ENCODE measurements around the gene TCF20.

The TCF20 gene

DNA sequence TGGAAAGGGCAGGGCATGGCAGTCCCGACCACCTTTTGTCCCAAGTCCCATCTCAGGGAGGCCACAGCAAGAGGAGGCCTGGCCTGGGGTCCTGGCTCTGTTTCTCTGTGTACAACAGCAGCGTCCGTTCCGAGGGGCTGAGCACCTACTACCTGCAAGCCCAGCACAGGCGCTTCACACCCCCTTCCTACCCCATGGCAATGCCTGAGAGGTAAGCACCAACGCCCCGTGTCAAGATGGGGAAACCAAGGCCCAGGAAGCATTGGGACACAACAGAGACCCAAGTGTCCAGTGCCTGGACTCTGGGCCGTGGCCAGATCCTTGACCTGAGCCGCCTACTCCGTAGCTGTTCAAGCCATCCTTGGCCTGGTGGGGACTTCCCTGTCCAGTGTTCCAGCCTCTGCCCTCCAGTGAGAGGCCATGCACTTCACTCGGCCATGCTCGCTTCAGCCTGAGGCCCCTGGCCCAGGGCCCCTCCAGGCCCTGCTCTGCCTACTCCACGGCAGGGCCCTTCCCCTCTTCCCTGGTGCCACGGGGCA lies 14.3 kb upstream of the TCF20 start:
- DNase-seq: no peak
- in situ Hi-C loops (cut with HindIII; ENCODE audit: low pct_ligation_motif_present, low pct_unique_long_range_greater_than_20kb, low sequenced_read_pairs): no loop called here

DNA sequence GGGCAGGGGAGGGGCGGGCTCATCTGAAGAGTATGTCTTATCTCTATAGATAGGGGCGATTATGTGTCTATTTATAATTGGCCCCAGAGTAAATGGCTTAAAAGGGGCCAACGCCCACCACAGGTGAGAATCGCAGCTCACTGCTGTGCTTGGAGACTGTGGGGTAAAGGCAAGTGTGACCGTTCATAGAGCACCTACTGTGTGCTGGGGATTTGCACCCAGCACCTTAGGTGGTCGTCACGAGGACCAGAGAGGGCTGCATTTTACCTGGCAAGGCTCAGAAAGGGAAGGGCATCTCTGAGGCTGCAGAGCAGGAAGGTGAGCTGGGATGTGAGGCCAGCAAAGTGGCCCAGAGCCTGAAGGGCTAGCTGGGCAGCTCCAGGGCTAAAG lies 13.7 kb upstream of the TCF20 start:
- no peak for DNase-seq
- in situ Hi-C loops (cut with HindIII; ENCODE audit: low pct_ligation_motif_present, low pct_unique_long_range_greater_than_20kb, low sequenced_read_pairs): no loop called here

DNA sequence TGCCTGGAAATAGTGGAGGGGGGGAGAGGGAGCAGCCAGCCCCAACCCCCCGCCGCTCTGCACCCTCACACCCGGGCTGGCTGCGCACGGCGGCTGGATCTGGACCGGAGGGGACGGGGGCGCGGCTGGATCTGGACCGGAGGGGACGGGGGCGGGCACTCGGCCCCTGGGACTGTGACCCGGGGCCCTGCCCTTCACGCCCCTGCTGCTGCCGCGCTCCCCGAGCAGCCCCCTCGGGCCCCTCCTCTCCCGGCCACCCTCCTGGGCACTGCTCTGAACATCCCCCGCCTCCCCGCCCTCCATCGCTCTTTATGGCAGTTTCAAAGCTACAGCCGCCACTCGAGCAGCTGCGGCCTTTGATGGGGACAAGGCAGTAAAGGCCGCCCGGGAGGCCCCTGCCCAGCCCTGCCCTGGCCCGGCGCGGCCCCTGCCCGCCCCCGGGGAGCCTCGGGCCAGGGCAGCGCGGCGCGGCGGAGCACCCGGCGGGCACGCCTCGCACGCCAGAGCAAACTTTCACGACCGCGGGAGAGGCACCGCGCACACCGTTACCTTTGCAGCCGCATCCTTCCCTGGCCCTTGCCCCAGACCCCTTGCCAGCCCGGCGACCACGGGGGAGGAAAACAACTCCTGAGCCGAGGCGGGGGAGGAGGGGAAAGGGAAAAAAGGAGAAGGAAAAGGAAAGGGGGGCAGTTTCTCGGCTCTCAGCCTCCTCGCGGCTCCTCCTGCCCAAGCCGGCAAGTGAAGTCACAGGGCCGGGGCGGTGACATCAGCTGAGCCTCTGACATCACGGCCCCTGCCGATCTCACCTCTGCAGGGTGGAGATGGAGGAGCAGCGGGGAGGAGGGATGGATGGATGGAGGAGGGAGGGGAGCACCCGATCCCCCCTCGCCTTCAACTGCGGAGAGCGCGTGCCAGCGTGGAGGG lies 13.1 kb upstream of the TCF20 start:
- in situ Hi-C loops (cut with HindIII; ENCODE audit: low pct_ligation_motif_present, low pct_unique_long_range_greater_than_20kb, low sequenced_read_pairs): no loop called here
- no peak for DNase-seq

DNA sequence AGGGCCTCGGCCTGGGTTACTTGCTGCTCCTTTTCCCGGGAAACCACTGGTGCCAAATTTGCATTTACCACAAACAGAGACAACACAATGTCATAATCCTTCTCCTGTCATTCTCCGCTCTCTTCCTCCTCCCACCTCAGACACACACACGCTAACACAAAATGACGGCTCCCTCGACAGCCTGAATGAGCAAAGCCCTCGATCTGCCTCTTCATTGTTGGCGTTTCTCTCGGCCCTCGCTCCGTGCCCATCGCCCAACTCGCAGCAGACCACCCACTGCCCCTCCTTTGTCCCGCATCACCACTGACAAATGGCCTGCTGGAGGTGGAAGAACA lies 12.5 kb upstream of the TCF20 start:
- no peak for DNase-seq
- in situ Hi-C loops (cut with HindIII; ENCODE audit: low pct_ligation_motif_present, low pct_unique_long_range_greater_than_20kb, low sequenced_read_pairs): no loop called here

DNA sequence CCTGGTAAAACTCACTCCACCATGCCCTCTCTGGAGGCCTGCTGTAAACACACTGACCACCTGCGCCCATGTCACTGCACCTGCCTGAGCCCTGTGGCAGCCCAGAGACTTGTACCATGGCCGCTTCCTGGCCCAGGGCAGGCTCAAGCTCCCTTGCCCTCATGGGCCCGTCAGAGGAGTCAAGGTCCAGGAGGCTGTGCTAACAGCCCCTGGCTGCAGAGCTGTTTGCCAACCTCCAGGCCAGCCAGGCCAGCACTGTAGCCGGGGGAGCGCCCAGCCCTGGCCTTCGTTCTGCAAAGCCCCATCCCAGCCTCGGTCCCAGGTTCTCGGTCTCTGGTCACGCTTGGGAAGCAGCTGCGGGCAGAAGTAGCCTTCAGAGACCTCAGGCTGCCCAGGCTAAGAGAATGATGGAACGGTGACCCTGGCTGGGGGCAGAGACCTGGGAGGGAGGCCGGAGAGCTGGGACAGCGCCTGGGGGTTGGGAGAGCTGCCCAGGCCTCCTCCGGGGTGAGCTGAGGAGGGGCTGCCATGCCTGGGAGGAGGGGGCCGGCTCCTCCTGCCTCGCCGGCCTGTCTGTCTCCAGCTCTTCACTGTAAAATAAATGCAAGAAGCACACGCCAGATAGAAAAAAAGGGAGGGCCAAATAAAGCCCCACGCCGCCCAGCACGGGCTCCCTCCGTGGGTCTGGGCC lies 11.9 kb upstream of the TCF20 start:
- in situ Hi-C loops (cut with HindIII; ENCODE audit: low pct_ligation_motif_present, low pct_unique_long_range_greater_than_20kb, low sequenced_read_pairs): no loop called here
- no peak for DNase-seq

DNA sequence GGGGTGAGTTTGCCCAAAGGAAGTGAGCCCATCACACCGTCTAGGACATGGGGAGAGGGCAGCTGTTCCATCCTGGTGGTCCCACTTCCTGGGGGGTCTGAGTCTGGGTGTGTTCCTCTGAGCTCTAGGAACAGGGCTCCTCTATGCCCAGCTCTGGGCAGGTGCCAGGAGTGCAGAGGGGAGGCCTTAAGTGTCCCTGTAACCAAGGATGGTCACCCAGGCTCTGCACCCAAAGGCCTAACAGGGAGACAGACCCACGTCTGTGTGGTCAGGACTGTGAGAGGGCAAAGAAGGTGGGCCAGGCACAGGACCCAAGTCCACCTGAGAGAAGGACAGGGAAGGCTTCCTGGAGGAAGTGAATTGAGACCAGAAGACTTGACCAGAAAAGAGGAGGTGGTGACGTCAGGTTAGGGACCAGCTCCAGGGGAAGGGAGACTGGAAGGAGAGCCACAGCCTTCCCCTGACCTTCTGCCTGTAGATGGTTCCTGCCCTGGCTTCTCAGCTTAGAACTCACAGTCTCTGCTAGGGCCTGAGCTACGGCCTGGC lies 11.3 kb upstream of the TCF20 start:
- DNase-seq: no peak
- in situ Hi-C loops (cut with HindIII; ENCODE audit: low pct_ligation_motif_present, low pct_unique_long_range_greater_than_20kb, low sequenced_read_pairs): no loop called here

DNA sequence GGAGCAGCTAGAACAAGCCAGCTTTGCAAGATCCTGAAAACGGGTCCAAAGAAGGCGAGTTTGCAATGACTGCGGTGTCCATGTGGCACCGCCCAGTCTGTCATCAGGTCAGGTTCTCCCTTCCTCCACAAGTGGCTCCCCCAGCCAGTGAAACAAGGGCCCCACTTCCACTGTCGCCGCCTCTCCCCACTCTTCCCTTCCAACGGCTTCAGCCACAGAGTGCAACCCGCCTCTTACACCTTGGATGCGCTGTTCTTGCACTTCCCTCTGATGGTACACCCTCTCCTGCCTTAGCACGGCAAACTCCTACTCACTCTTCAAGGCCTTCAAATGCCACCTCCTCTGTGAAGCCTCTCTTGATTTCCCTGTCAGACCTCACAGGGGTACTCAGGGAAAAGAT lies 10.8 kb upstream of the TCF20 start:
- in situ Hi-C loops (cut with HindIII; ENCODE audit: low pct_ligation_motif_present, low pct_unique_long_range_greater_than_20kb, low sequenced_read_pairs): no loop called here
- DNase-seq: no peak

DNA sequence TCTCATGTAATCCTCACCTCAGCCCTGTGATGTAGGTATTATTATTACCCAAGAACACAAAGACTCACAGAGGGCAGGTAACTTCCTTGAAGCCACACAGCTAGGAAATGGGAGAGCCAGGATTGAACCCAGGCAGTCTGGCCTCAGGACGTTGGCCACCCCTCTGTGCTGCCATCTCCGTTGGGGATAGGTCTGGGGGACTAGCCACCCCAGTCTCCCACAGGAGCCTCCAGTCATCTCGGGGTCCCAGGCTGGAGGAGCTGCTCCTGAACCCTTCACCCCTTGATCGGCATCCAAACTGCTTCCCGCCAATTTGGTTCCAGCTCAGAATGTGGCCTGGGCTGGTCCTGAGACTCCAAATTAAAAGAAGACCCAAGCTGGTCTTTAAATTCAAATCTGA lies 10.4 kb upstream of the TCF20 start:
- in situ Hi-C loops (cut with HindIII; ENCODE audit: low pct_ligation_motif_present, low pct_unique_long_range_greater_than_20kb, low sequenced_read_pairs): no loop called here
- no peak for DNase-seq

DNA sequence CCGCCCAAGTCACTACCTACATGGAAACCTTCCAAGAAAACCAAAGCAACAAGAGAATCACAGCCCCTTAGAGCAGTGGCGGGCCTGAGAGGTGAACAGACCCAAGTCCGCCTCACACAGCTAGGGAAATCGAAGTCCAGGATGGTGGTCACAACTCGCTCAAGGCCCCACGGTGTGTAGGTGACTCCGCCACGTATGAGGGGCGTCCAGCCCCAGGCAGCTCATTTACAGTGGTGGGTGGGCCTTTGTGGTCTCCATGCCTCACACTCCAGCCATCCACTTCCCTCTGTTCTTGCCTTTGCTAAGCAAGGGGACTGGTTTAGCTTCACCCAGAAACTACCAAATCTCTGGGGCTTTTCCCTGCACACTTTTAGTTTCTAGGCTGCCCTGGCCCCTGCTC lies 9.7 kb upstream of the TCF20 start:
- no peak for DNase-seq
- in situ Hi-C loops (cut with HindIII; ENCODE audit: low pct_ligation_motif_present, low pct_unique_long_range_greater_than_20kb, low sequenced_read_pairs): no loop called here

DNA sequence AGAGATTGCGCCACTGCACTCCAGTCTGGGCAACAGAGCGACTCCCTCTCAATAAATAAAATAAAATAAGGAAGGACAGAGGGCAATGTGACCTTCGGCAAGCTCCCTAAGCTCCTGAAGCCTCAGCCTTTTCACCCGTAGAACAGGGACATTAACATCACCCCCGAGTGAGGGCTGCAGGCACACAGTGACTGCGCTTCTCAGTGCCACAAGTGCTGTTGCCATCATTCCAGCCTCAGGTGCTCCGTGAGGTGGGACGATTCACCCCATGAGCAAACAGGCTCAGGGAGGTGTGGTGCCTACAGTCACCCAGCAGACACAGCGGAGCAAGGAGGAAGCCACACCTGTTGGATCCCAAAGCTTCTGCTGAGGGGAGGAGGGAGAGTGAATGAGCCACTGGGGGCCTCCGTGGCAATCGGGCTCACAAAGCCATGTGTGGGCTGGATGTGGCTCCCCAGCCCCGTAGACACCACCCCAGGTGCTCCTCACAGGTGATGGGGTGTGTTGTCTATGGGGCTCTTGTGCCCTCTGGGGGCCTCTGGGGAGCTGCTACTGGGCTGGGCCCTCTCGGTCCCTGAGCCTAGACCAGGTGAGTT lies 9.1 kb upstream of the TCF20 start:
- no peak for DNase-seq
- in situ Hi-C loops (cut with HindIII; ENCODE audit: low pct_ligation_motif_present, low pct_unique_long_range_greater_than_20kb, low sequenced_read_pairs): no loop called here

DNA sequence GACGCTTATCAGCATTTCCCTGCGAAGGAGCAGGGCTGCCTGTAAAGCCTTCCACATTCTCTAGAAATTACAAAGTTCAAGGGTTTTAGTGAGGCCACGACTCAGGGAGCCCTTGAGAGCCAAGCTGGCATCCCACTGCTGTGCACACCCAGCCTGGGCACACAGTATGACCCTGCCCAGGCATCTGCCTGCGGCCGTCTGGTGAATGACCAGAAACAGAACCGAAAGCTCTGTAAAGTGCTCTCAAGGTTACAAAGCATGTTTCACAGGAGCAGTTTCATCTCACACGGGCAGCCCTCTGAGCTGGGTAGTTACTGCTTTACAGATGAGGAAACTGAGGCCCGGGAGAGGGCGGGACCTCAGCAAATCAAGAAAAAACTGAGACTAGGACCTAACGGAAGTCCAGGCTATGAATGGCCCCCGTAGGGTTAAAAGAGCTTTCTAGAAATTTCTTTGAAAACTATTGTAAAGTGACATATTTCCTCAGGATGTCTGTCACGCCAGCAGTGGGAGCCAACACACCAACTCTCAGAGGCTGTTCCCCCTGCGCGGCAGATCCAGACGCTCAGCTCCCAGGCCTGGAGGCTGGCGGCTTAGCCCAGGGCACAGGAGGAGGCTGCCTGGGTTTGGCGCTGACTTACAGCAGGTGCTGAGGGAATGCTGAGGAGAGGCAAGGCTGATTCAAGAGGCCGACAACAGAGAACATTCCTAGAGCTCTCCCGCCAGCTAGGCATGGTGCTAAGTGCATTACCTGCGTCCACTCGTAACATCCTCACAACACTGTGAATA lies 7.7 kb upstream of the TCF20 start:
- in situ Hi-C loops (cut with HindIII; ENCODE audit: low pct_ligation_motif_present, low pct_unique_long_range_greater_than_20kb, low sequenced_read_pairs): no loop called here
- DNase-seq: no peak

DNA sequence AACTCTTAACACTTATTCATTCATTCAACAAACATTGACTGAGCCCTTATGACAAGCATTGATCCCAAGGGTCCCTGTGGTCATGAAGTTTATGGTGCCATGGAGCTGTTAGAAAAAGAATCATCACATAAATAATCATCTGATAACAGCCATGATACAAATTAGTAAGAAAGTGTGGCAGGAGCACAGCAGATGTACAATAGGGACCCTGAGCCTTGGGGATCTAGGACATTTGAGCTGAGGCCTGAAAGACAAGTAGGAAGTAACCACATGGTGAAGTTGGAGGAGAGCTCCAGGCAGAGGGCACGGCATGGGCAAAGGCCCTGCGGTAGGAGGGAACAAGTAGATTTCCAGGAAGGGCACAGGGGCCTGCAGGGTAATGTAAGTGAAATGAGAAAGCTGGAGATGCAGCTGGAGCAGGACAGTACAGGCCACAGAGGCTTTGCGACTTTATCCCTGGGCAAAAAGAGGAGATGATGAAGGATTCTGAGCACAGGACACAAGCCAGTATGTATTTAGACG lies 6.8 kb upstream of the TCF20 start:
- in situ Hi-C loops (cut with HindIII; ENCODE audit: low pct_ligation_motif_present, low pct_unique_long_range_greater_than_20kb, low sequenced_read_pairs): no loop called here
- DNase-seq: no peak

DNA sequence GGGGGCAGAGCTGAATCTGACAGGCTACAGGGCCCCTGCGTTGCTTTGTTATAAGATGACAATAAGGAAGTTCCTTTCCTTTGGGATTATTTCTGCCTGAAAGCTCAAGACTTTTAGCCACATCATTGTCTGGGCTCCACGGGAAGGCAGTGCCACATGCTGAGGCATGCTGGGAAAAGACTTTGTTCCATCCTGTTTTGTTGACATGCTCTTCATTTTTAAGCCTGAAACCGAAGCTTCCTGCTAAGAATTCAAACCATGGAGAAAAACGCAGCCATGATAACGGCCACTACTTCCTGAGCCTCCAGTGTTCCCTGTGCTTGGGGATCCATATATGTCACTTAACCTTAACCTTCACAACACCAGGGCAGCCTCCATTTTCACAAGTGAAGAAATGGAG lies 5.5 kb upstream of the TCF20 start:
- no peak for DNase-seq
- in situ Hi-C loops (cut with HindIII; ENCODE audit: low pct_ligation_motif_present, low pct_unique_long_range_greater_than_20kb, low sequenced_read_pairs): no loop called here

DNA sequence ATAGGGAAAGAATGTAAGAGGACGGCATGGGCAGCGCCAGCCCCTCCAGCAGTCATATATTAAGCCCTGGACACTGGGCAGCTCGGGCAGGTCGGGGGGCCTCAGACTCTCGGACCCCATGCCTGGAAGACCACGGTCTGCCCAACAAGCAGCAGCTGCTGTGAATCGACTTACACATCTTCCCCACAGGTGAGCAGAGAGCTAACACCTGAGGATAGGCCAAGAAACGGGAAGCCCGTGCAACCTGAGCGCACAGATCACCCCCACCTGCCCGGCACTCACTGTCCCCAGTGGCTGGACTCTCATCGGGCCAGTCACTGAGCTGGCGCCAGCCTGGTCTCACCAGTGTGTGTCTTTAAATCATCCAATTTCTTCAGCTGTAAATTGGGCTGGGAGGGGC lies 4.7 kb upstream of the TCF20 start:
- in situ Hi-C loops (cut with HindIII; ENCODE audit: low pct_ligation_motif_present, low pct_unique_long_range_greater_than_20kb, low sequenced_read_pairs): no loop called here
- DNase-seq: no peak

DNA sequence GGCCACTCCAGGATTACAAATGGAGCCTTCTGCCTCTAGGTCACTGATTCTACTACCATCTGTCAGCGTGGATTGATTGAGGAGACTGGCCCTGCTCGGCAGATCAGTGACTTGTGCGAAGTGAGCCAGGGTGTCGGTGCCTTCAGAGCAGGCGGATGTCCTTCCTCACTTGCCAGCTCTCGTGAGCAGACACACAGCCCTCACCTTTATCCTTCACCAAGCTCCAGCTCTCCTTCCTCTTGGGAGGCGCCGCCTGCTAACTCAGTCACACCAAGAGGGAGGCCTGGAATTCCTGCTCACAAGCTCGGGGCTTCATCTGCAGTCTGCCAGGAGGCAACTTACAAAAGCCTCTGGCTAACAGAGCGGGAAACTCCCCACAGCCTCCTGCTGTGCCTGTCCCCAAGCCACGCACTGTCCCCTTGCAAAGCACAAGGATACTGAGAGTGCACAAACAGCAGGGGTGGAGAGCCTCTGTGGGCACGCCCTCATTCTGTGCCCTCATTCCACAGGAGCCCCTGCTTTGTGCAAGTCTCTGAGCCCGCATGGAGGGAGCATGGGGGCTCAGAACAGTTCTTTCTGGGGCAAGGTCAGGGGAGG lies 3.5 kb upstream of the TCF20 start:
- no peak for DNase-seq
- in situ Hi-C loops (cut with HindIII; ENCODE audit: low pct_ligation_motif_present, low pct_unique_long_range_greater_than_20kb, low sequenced_read_pairs): no loop called here

DNA sequence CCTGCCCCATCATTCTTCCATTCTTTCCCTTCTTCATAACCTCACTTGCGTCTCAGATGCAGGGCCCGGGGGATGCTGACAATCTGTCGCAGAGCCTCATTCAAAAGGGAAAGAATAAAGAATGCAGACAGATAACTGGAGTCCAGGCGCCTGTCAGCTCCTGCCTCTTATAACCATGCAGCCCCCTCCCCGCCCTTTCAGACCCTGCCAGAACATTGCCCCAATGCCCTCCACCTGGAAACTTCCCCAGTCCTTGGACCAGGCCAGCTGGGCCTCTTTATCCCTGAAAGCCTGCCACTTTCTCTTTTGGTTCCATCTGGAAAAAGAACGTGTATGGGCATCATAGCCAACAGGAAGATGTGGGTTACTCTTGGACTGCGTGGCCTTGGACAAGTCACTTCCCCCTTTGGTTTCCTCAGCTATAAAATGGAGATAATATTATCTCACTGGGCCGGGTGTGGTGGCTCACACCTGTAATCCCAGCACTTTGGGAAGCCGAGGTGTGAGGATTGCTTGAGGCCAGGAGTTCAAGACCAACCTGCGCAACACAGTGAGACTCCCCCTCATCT lies 2.1 kb upstream of the TCF20 start:
- DNase-seq: no peak
- in situ Hi-C loops (cut with HindIII; ENCODE audit: low pct_ligation_motif_present, low pct_unique_long_range_greater_than_20kb, low sequenced_read_pairs): no loop called here

DNA sequence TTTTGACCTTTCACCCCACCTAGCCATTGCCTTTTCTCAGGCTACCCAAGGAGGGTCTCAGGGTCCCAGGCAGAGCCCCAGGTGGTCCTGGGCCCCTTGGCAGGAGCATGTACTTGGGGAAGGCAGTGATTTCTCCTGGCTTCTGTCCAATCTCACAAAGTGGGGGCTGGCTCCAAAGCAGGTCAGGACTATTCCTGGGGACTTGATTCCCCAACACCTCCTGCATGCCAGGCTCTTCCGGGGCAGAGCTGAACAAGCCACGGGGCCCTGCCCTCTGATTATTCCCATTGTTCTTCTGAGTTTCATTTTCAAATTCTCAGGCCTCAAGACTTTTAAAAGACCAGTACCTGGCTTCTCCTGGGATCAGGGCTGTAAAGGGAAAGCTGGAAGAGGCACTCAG lies 1.5 kb upstream of the TCF20 start:
- DNase-seq: no peak
- in situ Hi-C loops (cut with HindIII; ENCODE audit: low pct_ligation_motif_present, low pct_unique_long_range_greater_than_20kb, low sequenced_read_pairs): no loop called here

All from ACHN (cell line).